ENCODE measurements around the gene ZBTB12.
"Not testable (repeated sequence)": the region's sequence is repeated elsewhere in the genome, so short reads cannot be mapped to it uniquely, and the experiment has no call there.

Gene ZBTB12

DNA sequence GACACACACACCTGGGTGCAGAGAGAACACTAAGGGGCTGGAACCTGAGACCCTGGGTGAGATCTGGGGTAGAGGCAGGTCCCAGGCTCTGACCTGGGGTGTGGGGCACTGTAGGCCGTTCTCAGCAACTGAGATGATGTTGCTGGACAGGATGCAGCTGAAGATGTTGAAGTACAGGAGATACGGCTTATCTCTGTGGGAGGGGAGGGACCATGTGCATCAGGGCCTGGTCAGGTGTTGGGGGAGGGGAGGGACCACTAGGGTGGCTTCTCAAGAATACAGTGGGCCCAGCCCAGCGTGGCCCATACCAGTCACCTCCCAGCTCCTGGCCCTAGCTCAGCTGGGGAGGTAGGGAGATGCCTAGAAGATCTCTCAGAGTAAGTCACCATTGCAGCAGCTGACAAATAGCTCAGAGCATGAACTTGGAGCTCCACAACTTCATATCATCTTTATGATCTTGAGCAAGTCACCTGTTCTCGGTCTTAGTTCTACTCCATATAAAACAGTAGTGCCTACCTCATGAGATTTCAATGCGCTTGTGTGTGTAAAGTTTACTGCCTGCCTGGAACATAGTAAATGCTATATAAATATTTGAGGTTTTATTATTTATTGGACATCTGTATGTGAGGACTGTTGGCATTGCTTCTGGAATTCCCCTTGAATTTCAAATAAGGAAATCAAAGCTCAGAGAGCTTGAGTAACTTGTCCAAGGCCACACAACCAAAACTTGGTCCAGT, 26.9 kb downstream of the ZBTB12 start:
- DNase-seq (ENCODE audit: low spot score): no peak

DNA sequence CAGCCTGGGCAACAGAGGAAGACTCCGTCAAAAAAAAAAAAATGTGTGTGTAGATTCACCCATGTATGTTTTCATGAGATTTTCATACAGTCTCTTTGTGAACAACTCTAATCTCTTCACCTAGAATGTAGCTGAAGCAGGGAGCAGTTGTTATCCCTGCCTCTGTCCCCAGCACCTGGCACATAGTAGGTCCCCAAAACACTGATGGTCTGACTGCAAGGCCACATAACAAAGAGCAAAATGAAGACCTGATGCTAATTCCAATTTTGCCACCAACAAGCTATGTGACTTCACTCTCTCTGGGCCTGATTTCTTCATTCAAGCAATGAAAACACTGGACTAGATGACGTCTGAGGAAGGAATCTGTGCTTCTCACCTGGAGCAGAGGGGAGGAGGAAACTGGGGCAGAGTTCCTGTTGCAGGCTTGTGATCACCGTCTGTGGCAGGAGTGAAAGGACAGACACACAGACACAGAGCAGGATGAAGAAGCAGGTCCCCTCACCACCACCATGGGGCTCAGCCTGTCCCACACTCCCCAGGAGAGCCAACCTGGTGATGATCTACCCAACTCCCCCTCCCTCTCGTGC, 27.7 kb downstream of the ZBTB12 start:
- no peak for DNase-seq (ENCODE audit: low spot score)

DNA sequence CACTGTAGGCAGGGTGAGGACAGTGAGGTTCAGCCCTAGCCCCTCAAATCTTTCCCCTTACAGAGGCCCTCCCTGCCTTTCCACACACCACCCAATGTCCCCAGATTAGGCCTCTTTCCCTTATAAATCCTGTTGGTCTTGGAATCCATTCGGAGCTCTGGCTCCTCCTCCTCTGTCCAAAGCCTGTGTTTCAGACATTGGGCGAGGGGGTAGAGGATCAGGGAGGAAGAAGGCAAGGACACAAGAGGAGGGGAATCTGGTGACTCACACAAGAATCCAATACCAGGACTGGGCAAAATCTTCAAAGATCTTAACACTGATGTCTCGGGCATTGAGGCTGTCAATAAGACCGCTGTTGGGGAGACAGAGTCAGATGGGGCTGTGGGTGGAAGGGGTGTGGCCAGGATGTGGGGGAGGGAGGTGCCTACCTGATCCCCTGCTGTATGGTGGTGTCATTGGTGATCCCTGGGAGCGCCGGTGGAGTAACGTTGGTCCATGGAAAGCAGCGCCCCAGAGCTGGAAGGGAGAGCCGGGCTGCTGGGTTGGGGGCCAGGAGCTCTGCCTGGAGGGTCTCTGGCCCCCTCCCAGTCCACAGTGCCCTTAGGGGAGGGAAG, 30.7 kb downstream of the ZBTB12 start:
- DNase-seq (ENCODE audit: low spot score): peak; percentile 40

DNA sequence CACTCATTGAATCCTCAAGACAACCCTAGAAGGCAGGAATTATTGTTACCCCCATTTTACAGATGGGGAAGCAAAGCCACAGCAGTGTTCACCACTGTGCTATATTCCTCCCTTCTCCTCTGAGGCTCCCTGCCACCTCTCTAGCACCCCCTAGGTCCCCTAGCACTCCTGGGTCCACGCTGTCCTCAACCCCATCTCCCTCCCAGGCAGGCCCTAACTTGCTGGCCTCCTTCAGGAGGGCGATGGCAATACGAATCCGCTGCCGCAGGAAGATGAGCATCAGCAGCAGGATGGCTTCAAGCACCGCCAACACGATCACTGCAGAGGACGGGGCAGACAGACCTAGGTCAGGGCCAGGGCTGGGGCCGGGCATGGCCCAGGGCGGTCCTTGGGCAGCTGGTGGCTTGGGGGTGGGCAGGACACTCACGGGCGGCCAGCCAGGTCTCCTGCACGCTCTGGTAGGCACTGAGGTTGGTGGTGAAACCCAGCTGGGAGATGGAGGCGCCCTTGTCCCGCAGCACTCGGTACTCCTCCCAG, 31.4 kb downstream of the ZBTB12 start:
- no peak for DNase-seq (ENCODE audit: low spot score)

DNA sequence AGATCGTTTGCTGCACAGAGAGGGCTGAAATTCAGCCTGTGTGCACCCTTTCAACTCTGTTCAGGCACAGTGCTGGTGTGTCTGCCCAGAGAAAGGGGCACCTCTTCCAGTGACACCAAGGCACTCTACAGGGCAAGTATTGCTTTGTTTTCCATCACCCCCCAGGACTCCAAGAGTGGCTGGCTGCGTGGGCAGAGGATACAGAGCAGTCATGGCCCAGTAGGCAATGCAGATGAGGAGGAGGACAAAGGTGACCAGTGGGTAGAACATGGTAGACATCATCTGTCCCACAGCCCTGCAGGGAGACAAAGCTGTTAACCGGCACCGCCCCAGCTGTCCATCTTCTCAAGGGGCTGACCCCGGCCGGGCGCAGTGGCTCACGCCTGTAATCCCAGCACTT, 32.5 kb downstream of the ZBTB12 start:
- no peak for DNase-seq (ENCODE audit: low spot score)

DNA sequence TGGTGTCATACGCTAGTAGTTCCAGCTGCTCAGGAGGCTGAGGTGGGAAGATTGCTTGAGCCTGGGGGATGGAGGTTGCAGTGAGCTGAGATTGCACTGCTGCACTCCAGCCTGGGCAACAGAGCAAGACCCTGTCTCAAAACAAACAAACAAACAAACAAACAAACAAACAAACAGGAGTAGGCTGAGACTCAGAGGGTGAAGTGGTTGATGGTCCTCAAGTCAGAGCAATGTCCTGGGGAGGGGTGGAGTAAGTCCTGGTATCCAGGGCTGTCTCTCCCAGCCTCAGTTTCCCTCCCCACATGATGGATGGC, 33.3 kb downstream of the ZBTB12 start:
- not testable (repeated sequence) for DNase-seq (ENCODE audit: low spot score)

DNA sequence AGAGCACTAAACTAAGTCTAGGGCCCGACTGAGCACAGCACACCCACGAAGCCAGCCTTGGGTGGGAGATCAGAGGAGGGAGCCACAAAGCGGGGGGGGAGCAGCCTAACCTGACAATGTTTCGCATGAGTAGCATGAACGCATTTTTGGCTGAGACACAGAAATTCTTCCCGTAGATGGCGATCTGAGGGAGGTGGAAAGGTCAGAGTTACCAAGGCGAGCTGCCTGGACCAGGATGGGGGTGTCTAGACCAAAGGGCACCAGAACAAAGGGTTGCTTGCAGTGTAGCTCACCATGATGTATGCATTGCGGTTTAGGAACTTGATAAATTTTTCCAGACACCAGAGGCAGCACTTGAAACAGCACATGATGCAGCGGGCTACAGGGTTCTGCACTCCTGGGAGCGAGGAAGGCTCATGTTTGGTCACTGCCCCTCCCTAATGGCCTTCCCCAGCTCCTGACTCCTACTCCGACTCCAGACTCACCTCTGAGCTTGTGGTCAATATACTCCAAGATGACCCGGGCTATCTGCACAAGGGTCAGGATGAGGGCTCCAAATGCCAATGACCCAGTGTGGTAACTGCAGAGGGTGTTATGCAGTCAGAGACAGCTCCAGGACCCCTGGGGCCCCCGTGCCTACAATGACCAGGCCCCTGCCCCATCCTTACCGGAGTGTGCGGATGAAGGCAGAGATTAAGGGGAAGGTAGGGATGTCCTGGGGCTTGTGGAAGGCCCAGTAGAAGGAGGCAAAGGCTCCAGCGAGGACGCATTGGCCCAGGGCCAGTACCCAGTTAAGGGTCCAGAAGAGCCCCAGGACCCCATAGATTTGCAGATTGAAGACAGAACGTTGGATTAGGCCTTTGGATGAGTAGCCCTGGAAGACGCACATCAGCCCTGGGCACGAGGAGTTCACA, 36.4 kb downstream of the ZBTB12 start:
- no peak for DNase-seq (ENCODE audit: low spot score)

DNA sequence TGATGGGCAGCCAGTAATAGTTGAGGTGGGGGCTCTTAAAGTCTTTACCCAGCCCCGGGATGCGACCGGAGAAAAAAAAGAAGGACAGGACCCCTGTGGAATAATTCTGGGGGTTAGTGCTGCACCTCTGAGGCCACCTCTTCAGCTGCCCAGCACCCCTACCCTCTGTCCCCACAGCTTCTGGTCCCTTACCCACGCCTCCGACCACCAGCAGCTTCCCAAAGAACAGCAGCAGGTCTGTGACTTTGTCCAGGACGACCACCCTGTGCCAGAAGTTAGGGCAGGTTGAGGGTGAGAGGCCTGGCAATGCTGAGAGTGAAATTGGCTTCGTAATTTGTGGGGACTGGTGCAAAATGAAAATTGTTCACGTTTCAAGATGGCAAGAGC, 37.1 kb downstream of the ZBTB12 start:
- no peak for DNase-seq (ENCODE audit: low spot score)

DNA sequence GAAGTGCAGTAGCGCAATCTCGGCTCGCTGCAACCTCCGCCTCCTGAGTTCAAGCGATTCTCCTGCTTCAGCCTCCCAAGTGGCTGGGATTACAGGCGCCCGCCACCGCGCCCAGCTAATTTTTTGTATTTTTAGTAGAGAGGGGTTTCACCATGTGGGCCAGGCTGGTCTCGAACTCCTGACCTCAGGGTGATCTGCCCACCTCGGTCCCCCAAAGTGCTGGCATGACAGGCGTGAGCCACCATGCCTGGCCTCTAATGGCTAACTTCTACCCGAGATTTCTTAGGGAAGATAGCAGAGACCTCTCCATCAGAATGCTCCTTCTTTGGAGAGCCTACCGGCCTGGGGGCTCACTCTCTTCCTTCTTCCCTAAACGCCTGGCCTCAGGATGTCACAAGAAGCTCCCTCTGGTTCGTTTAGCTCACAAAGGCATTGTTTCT, 37.7 kb downstream of the ZBTB12 start:
- not testable (repeated sequence) for DNase-seq (ENCODE audit: low spot score)

DNA sequence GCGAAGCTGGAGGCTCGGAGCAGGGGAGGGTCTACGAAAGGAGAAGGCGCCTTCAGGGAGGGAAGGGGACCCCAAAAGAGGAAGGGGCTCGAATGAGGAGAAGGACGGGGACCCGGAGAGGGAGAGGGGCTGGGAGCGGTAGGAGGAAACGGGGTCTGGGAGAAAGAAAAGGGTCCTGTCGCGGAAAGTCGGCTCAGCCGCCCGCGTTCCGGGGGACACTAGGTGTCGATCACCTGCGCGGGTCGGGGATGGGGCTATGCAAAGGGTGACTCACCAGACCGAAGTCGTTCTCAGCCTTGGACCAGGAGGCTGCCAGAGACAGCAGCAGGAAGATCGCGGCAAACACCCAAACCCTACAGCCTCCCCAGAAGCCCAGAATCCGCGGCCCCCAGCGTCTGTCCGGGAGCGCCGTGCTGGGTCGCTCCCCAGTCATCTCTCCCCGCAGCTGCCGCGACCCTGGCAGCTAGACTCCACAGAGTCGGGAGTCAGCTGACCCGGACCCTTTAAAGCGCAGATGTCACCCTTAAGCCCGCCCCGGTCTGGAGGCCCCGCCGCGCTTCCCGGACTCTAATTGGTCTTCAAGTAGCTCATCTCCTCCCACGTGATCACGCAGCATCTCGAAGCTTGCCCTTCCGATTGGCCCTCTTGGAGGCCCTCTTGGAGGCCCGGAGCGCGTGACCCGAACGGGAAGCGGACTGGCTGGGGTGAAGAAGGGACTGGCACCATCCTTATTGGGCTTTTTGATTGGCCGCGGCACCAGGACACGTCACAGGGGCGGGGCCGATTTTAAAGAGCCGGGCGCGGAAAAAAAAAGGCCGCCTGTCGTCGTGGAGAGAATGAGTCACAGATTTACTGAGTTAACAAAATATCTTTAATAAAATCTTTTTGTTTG, 39.3 kb downstream of the ZBTB12 start, which contains the start of gene NEU1:
NEU1 (minus strand) TSS at position 478 of the 892 bp plus-strand sequence; CDS start at position 433, 45 bp downstream.
- peak; percentile 100 for DNase-seq (ENCODE audit: low spot score)

DNA sequence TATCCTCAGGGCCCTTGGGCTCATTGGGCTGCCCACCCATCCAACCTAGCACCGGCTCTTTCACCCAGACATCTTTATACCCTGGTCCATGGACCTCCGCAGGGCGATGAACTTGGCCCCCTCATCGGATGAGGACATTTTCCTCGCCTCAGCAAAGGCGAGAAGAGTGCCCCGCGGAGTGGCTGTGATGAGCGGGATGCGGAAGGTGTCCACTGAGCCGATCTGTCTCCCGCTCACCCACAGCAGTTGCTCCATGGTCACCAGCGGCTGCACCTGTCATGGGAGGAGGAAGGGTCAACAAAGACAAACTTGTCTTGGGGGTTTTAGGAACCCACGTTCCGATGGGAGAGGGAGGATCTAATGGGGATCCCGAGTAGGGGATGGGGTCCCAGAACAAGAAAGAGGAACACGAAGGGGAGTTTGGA, 40.0 kb downstream of the ZBTB12 start:
- DNase-seq (ENCODE audit: low spot score): no peak

DNA sequence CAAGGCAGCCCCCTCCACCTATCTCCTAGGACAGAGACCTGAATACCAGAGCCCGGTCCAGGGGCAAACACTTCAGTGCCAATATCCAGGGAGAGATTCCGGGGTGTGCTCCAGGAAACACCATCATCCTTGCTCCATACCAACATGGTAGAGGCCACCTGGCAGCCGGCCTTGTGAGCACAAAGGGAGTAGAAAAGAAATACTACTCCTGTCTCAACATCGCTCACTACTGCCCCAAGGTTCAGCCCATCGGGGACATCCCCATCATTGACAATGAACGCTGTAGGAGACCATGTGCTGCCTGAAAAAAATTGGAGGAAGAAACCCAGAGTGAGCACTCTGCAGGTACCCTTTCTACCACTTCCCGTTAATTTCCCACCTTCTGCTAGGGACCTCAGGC, 40.7 kb downstream of the ZBTB12 start:
- no peak for DNase-seq (ENCODE audit: low spot score)

DNA sequence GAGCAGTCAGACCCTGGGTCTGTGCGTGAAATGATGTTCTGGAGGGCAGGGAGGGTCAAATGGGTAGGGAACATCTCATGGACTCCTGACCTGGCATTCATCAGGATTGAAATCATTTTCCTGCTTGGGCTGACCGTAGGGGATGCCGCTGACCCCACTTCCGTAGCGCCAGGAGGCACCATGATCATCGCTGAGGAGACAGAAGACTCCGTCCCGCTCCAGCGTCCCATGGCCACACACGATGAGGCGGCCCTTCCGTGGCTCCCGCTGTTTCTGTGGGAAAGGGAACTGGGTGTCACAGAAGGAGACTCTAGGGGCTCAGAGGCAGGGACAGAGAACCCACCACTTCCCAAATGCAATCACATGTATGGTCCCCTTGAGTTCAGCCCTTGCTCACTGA, 41.5 kb downstream of the ZBTB12 start:
- no peak for DNase-seq (ENCODE audit: low spot score)

DNA sequence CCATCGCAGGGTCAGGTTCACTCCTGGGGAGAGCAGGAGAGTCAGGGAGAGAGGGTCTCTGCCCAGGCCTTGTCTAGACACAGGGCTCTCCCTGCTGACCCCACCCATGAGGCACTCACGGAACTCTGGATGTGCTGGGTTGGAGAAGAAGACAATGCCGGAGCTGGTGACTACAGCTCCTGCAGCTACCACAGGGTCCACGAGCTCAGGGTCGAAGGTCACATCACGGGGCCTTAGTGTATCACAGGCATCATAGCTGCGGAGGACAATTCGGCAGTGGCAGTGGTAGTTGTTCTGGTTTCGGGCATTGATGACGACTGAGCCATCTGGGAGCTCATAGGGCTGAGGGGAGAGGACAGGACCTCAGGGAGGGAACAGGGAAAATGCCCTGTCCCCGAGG, 42.0 kb downstream of the ZBTB12 start:
- no peak for DNase-seq (ENCODE audit: low spot score)

DNA sequence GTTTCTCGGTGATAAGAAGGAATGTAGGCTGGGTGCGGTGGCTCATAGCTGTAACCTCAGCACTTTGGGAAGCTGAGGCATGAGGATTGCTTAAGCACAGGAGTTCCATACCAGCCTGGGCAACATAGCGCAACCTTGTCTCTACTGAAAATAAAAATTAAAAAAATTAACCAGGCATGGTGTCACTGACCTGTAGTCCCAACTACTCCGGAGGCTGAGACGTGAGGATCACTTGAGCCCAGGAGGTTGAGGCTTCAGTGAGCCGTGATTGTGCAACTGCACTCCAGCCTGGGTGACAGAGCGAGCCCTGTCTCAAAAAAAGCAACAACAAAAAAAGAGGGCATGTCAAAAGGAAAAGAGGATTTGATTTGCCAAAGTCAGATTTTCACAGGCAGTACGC, 43.2 kb downstream of the ZBTB12 start:
- DNase-seq (ENCODE audit: low spot score): no peak

DNA sequence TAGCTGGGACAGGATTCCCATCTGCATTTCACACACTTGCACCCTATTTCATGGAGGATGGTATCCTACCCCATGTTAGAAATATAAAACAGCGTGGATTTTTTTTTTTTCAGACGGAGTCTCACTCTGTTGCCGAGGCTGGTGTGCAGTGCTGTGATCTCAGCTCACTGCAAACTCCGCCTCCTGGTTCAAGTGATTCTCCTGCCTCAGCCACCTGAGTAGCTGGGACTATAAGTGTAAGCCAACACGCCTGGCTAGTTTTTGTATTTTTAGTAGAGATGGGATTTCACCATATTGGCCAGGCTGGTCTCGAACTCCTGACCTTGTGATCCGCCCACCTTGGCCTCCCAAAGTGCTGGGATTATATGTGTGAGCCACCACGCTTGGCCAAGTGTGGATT, 44.1 kb downstream of the ZBTB12 start:
- not testable (repeated sequence) for DNase-seq (ENCODE audit: low spot score)

DNA sequence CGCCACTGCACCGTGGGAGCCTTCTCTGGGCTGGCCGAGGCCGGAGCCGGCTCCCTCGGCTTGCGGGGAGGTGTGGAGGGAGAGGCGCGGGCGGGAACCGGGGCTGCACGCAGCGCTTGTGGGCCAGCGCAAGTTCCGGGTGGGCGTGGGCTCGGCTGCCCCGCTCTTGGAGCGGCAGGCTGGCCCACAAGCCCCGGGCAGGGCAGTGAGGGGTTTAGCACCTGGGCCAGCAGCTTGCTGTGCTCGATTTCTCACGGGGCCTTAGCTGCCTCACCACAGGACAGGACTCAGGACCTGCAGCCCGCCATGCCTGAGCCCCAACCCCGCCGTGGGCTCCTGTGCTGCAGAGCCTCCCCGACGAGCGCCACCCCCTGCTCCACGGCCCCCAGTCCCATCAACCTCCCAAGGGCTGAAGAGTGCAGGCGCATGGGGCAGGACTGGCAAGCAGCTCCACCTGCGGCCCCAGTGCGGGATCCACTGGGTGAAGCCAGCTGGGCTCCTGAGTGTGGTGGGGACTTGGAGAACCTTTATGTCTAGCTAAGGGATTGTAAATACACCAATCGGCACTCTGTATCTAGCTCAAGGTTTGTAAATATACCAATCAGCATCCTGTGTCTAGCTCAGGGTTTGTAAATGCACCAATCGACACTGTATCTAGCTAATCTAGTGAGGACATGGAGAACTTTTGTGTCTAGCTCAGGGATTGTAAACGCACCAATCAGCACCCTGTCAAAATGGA, 49.7 kb downstream of the ZBTB12 start:
- DNase-seq (ENCODE audit: low spot score): not testable (repeated sequence)

DNA sequence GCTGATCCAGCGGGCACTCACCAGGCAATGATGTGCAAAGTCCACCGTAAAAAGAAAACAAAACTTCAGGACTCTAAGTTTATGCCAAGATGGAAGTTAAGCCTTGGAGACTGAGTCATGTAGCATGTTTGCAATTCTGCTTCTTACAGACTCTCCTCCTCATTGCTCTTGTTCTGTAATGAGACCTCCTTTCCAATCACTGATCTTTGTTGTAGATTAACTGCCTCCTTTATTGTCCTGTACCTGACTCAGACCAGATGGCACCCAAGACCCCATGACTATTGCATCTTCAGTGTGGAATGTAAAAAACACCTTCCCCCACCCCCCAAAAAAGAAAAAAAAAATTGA, 50.4 kb downstream of the ZBTB12 start:
- DNase-seq (ENCODE audit: low spot score): no peak

DNA sequence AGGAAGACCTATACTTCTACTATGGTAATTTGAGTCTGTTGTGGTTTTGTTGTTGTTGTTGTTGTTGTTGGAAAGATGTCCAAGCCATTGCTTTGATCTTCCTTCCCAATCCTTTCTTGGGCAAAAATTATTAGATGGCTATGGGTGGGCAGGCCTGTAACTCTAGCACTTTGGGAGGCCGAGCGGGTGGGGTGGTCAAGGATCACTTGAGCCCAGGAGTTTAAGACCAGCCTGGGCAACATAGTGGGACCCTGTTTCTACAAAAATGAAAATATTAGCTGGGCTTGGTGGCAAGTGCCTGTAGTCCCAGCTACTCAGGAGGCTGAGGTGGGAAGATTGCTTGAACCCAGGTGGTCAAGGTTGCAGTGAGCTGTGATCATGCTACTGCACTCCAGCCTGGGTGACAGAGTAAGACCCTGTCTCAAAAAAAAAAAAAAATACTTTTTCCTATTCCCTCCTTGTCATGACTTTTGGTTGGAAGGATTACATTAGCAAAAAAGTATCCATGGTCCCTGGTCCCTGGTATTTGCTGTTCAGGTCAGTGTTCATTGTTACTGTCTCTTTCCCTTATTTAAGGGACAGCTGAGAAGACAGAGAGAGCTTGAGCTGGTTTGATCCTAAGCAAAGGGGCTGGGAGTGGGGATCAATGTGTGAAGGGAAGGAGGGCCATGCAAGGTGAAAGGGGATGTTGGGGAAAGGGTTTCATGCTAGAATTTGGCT, 51.0 kb downstream of the ZBTB12 start:
- DNase-seq (ENCODE audit: low spot score): no peak
